GM19395 (cell line): ENCODE results near the gene HSP90AB1.

Source experiments
- ATAC-seq: cut with Tn5 transposase; IDR thresholded peaks from one replicate; pipeline ENCODE4 v1.9.1; 2021; ENCODE audit warnings: mild to moderate bottlenecking, moderate library complexity; ENCODE audit not compliant: unreplicated experiment

Gene HSP90AB1

DNA sequence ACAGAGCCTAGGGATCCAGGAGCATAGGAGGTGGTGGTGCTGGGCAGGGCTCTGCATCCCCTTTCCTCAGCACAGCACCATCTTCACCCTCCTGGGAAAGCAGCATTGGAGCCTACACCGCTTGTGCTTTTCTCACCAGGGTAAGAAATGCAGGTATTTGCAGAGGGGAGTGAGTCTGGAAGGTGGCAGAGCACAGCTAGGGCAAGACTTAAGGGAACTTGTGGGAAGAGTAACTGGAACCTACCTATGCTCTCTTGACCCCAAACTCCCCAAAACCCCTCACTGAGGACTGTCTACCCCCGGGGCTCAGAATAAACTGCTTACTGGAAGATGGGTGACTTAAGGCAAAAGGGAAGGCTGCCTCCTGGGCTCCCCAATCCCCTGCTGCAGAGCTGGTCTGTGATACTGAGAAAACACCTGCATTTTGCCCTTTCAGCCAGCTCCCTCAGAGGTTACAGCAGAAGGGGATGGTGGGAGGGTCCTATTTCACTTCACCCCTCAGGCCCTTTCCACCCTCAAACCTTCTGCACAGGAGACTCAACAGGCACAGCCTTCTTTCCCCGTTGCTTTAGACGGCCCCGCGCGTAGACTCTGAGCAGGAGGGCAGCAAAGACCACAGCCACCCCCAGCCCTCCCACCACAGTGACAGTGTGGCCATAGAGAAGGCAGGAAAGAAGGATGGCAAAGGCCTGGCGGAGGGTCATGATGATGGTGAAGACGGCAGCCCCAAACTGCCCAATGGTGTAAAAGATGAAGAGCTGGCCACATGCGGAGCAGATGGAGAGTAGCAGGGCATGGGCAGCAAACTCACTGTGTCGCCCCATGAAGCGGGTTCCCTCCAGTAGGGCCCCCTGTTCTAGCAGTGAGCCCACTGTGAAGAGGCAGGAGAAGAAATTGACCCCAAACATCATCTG, 7.5 kb downstream of the HSP90AB1 start:
- ATAC-seq = no peak

DNA sequence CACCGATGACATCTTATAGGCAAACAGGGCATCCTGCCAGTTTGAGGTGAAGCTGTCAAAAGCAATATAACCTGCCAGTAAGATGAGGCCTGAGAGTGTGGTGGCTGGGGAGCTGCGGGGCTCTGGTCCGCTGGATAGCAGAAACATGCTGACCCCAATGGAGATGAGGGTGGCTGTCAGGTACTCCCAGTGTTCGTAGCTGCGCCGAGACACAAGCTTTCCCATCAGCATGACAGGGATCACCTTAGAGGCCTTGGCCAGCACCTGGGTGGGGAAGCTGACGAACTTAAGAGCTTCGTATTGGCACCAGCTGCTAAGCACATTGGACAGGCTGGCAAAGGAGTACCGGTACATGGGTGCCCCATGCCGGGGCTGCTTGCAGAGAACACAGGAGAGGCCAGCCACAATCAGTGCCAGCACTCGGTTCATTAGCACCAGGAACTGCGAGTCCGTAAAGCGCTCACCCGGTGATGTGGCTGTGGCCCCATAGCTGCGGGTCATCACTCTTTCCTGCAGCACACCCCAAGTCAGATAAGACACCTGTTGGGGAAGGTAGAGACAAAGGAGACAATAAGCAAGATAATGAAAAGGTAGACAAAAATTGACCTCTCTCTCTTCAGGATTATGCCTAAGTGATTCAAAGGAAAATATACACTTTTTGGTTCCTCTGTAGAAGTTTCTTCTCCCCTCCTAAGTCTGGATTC, 8.4 kb downstream of the HSP90AB1 start:
- ATAC-seq = no peak

DNA sequence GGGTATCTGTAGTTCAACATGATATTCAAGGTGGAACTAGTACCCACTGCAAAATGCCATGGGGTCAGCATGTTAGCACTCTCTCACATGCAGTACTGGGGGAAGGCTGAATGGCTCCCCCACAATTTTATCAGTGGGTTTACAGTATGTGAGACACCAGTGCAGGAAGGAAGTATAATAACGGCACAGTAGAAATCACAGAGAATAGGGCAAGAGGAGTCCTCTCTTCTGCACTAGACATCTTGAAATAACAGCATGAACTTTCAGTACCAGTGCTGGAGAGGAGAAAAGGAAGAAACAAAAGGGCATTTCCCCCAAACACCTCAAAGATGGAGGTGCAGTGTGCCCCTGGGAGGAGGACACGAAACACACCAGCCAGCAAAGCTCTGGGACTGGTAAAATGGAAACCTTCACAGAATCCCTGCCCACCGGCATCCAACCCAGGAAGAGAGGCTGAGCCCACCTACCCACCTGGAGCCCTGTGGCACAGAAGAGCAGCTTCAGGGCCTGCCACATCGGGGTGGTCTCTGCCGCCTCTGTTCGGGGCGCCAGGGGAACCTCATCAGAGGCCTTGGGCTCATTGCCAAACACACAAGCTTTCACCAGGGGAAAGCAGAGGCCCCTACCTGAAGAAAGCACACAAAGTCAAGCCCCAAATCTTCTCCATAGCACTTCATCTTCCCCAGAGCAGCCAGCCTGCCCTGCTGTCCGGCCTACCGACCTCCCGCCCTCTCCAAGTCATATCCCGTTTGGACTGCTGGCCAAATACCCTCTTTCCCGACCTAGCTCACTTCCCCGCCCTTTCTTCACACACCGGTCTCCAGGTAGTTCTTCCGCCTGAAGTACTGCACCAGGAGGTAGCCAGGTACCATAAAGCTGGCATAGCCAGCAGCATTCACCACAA, 9.2 kb downstream of the HSP90AB1 start:
- ATAC-seq = peak; percentile 0

DNA sequence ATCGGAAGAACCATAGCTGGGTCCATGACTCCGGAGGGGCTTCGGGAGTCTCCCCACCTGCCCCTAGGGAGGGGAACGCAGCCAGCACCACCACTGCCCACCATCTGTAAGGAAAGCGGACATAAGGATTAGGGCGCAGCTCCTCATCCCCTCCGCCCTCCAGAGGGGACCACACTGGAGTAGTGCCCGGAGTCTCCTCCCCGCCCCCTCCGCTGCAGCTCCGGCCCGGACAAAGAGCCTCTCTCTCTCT, 9.8 kb downstream of the HSP90AB1 start:
- no peak for ATAC-seq

- peak; percentile 48 for ATAC-seq
Measured at GRCh38 chr6:44257025-44257752, 10.3 kb downstream of the HSP90AB1 start, which contains the start of gene SLC35B2. Gene SLC35B2 (minus strand): TSS chr6:44257528. CDS start chr6:44257410, 118 bp downstream.

DNA sequence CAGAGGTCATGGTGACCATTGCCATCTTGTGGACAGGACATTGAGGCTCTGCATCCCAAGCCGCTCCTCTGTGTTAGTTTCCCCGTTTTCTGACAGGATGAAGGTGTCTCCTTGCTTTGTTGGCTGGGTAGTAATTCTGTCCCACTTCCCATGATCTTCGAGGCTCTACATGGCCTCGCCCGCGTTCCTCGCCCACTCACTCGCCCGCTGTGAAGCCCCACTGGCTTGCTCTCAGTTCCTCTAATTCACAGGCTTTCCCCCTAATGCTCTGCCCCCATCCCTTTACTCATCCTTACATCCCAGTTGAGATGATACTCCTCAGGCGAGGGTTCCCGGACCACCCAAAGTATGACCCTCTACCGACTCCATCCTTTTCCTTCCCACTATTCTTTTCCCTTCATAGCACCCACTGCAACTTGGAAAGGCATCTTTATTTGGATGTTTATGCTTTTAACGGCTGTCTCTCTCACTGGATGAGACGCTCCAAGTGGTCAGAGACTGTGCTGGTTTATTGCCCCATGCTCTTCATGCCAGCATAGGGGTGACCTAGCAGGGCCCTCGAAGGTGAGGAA, 10.9 kb downstream of the HSP90AB1 start:
- peak; percentile 27 for ATAC-seq

- no peak for ATAC-seq
Measured at GRCh38 chr6:44258325-44258863, 11.5 kb downstream of the HSP90AB1 start.

DNA sequence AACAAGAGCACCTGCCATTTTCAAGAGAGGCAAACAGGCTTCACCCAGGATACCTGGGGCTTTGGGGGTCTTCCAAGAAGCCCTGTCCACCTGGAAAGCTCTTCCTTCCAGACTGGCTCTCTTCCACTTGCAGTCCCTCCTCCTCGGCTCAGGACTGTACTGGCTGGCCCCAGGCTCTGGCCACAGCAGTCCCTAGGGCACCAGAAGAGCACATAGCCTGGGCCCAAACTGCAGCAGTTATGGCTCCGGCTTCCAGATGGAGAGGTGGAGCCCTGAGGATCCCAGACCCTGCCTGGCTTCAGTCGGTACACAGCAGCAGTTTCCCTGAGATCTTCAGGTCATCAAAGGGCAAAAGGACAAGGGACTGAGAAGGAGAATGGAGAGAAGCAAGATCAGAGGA, 12.0 kb downstream of the HSP90AB1 start:
- ATAC-seq = no peak

DNA sequence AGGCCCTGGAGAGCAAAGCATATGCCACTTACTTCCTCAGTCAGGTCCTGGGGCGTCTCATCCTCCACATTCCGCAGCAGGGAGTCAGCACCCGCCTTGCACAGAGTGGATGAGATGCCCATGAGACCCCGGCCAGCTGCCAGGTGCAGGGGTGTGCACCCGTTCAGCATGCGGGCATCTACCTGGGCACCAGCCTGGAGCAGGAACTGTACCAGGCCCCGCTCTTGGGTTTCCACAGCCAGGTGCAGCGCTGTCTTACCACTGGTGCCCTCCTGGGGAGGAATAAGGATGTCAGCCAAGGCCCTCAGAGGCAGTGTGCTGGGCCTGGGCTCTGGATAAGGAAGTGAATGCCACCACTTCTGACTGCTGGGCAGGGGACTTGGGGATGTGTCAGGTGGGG, 13.1 kb downstream of the HSP90AB1 start:
- ATAC-seq = no peak

DNA sequence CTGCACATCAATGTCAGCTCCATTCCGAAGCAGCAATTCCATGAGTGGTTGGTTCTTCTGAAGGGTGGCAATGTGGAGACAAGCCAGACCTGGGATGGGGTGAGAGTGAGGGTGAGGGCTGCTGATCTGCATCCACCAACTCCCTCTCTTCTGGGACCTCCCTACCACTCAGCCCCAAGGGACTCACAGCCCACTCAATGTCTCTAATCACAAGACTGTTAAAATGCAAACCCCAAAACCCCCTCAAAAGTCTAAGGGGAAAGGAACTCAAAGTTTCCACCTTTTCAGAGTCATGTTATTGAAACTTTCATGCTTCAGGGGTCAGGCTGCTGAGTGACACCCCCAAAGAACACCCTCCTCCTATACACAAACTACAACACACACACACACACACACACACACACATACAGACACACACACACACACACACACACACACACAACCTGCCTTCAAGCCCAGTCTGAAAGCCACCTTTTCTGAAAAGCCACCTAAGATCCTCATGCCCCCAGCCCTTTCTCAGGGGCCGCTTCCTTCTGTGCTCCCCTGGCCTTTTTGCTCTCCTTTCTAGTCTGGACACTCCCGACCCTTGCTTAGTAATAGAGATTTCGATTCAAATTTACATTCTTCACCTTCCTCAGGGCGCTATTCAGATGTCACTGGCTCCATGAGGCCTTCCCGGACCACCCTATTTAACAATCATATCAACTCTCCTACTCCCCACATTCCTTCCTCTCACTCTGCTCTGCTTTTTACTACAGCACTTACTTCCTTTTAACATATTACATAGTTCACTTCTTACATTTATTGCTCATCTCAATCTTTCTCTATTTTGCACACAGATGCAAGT, 13.8 kb downstream of the HSP90AB1 start:
- no peak for ATAC-seq

- ATAC-seq = no peak
Measured at GRCh38 chr6:44261581-44261980, 14.7 kb downstream of the HSP90AB1 start.

DNA sequence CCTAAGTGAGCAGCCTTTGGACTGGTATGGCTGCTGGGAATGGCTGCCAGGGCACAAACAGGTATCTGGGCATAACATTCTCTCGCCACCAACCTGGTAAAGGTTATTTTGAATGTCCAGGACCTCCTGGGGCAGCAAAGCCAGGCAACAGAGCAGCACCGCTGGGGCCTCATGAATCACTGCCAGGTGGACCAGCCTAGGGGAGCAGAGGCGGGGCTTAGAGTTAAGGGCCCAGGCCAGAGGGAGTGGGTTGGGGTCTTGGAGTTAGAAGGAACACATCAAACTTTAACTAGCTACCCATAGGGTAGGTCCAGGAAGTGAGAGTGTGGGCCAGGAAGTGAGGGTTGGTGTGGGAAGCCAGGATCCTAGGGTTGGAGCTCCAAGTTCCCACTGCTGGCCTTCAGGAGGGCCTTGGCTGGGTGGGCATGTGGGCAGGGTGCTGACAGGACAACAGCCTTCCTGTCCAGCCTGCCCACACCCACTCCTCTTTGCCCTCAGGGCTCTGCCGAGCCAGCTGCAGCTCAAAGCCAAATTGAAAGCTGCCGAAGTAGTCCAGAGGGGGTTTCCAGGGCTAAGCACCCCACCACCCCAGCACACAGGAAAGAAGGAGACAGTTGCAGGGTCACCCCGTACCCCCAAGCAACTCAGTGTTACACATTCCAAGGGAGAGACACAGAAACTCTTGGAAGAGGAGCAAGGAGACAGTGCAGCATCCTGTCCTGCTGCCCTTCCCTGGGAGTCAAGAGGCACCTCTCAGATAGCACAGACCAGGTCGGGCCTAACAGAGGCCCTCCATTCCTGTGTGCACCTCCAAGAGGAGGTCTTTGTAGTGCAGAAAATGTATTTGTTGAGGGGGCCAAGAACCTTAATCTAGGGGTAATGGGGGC, 15.8 kb downstream of the HSP90AB1 start:
- no peak for ATAC-seq

DNA sequence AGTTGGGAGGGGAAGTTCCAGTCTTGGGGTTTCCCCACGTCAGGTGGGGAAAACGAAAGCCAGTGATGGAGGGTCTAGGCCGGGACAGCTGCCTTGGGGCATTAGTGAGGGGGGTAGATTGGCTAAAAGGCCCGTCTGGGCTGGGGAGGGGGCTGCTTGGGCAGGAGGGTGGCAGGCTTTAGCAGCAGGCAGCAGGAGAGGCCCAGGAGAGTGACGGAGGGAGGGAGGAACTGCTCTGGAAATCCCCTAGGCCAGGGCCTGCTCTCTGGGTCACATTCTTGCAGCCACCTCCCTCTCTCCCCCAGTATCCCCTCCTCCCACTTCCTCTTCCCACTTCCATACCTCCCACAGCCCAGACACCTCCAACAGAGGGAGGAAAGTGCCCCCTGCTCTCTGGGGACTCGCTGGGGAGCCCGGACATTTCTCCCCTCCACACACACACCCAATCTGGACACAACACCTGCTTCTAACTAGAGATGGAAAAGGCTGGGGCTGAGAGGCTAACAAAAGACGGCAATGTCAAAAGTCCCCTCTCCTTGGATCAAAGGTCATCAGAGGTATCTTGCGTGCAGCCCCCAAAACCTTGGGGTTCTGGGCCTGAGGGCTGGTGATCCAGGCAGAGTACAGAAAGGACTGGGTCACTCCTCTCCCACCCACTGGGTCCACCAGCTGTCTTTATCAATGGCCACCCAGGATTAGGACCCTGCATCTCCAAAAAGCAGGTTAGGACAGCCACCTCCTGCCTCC, 16.6 kb downstream of the HSP90AB1 start:
- no peak for ATAC-seq

- peak; percentile 32 for ATAC-seq
Measured at GRCh38 chr6:44264154-44265006, 17.5 kb downstream of the HSP90AB1 start.

DNA sequence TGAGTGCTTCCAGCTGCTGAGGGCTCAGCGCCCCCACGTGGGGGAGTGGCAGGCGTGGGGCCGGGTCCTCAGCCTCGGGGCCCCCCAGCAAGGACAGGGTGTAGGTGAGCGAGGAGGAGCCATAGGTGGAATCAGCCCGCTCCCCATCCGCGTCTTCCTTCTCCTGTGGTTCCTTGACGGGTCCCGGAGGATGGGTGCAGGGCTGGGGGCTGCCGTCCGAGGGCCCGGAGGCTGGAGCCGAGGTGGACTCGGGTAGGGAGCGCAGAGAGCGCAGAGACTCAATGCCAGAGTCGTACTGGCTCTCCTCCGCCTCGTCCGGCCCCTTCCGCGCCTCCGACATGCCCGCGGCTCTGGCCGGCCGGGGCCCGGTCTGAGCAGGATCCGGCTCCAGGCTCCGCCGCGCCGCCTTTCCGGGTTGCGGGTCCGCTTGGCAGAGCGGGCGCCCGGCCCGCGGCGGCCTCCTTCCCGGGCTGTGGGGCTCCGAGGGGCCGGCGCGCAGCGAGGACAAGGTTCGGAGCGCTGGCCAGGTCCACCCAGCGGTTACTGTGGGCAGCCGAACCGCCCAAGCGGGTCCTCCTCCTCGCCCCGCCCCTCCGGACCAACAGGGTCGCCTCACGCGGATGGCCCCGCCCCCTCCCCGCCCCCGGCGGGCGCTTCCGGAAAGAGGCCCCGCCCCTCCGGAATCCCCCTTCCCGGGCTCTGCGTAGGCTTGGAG, 18.3 kb downstream of the HSP90AB1 start, which contains the start of gene NFKBIE:
TSS of gene NFKBIE (minus strand) at position 545 of the 715 bp plus-strand sequence. CDS start at position 340, 205 bp downstream.
- peak; percentile 42 for ATAC-seq
